Measurements from ENCODE around the gene IL21R. TPM values are rescaled to one million over a fixed set of nuclear protein-coding genes. Genes with fewer than 3 reads are reported as not detected.

IL21R gene
- total RNA-seq, 1 donor from 2014 or later: 167 TPM

DNA sequence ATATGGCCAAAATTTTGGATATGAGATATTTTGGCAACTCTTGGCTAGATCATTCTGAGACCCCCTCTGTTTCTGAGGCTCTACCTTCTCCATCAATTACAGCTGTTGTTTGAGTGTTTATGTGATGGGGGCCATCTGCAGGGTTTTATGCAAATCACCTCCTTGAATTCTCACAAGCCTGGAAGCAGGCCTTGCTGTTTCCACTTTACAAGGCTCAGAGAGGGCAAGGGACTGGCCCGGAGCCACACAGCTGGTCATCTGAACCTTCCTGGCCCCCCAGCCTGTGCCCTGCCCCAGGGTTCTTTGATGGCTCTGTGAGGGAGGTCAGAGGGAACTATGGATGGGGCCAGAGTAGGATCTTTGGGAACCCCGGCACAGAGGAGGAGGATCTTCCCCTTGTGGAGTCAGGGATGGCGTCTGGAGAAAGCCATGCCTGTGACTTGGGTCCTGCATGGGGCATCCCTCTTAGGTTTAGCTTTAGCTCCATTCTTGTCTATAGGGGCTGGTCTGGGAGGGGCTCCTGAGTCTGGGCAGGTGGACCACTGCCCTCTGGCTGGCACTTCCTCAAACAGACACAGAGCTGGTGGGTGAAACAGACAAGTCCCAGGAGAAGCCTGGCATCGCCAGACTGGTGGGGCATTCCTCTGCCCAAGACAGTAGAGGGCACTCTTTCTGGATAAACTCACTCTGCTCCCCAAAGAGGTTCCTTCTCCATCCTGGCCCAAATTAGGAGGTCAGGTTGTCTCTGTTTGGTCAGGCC, 26.2 kb downstream of the IL21R start:
- TF ChIP-seq, protein P1, sequence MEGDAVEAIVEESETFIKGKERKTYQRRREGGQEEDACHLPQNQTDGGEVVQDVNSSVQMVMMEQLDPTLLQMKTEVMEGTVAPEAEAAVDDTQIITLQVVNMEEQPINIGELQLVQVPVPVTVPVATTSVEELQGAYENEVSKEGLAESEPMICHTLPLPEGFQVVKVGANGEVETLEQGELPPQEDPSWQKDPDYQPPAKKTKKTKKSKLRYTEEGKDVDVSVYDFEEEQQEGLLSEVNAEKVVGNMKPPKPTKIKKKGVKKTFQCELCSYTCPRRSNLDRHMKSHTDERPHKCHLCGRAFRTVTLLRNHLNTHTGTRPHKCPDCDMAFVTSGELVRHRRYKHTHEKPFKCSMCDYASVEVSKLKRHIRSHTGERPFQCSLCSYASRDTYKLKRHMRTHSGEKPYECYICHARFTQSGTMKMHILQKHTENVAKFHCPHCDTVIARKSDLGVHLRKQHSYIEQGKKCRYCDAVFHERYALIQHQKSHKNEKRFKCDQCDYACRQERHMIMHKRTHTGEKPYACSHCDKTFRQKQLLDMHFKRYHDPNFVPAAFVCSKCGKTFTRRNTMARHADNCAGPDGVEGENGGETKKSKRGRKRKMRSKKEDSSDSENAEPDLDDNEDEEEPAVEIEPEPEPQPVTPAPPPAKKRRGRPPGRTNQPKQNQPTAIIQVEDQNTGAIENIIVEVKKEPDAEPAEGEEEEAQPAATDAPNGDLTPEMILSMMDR (IDR thresholded peaks at IDR 0.05): no peak
- H3K4me1 Mint-ChIP-seq: peaks cover 92% of the 10 kb centered on the region
- POLR2A ChIA-PET: interaction anchor here (0.6 to 11.7 kb wide), 13 partner anchors 9 to 197 kb away, joined by 3 to 360 read pairs (median 12); partner anchors contain the start of gene IL21R
- DNase-seq: peak; percentile 18
- peaks cover 3% of the 10 kb centered on the region for H3K9me3 Mint-ChIP-seq
- intact Hi-C loops (cut with micrococcal nuclease): no loop called here
- ATAC-seq (ENCODE audit: low read depth): no peak
- peak overlapping the region; percentile 59 for H3K27ac Mint-ChIP-seq
- no peaks in the 10 kb centered on the region for H3K27me3 Mint-ChIP-seq
- peaks cover 74% of the 10 kb centered on the region for H3K36me3 Mint-ChIP-seq (ENCODE audit: low read depth)
- CTCF ChIA-PET: interaction anchor here (1.1 to 3.3 kb wide), 9 partner anchors 17 to 193 kb away, joined by 3 to 9 read pairs (median 6); partner anchors contain the start of gene IL21R
- peak overlapping the region; percentile 64 for H3K4me3 Mint-ChIP-seq

DNA sequence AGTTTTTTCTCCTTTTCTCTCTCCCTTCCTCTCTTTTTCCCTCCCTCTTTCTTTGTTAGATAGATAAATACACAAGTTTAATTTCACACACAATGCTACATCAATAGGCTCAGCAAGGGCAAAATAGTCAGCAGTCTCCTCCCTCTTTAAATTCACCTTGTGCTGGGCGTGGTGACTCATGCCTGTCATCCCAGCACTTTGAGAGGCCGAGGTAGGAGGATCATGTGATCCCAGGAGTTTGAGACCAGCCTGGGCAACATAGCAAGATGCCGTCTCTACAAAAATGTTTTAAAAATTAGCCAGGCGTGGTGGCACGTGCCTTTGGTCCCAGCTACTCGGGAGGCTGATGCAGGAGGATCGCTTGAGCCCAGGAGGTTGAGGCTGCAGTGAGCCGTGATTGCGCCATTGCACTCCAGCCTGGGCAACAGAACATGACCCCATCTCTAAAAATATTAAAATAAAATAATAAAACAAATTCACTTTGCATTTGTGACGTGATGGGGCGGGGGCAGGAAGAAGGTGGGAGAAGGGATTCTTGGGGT, 27.4 kb downstream of the IL21R start:
- Mint-ChIP-seq H3K27ac (peak overlapping the region; percentile 38), H3K27me3 (no peaks in the 10 kb centered on the region), H3K9me3 (no peaks in the 10 kb centered on the region), H3K36me3 (ENCODE audit: low read depth) (peaks cover 74% of the 10 kb centered on the region), H3K4me1 (peaks cover 89% of the 10 kb centered on the region), H3K4me3 (peak overlapping the region; percentile 15)
- POLR2A ChIA-PET: interaction anchor here (1.0 to 11.7 kb wide), 6 partner anchors 22 to 226 kb away, joined by 4 to 360 read pairs (median 21); partner anchors contain the start of gene IL21R
- intact Hi-C loops (cut with micrococcal nuclease): no loop called here
- DNase-seq (no peak), ATAC-seq (ENCODE audit: low read depth) (no peak)
- CTCF ChIA-PET: interaction anchor here (1.5 kb wide), 1 partner anchor 26 kb away, joined by 3 read pairs; no protein-coding TSS in a partner anchor
- TF ChIP-seq, protein P1 (IDR thresholded peaks at IDR 0.05): no peak

DNA sequence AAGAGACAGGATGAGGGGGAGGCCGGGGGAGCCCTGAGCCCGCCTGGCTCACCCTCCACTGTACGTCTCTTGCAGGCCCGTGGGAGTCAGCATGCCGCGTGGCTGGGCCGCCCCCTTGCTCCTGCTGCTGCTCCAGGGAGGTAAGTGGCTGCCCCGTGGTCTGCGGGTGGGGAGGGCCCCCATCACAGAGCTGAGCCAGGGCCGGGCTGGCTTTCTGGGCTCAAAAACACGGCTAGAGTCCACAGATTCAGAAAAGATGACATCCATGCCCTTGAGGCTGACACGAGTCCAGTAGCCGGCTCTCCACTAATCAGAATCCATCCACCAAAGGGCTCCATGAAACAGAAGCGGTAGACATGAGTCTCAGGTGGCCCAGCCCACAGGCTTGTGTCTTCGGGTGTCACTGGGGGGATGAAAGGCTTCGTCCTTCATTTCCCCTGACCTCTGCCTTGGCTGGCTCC, 28.0 kb downstream of the IL21R start:
- Mint-ChIP-seq H3K9me3 (no peaks in the 10 kb centered on the region), H3K36me3 (ENCODE audit: low read depth) (peaks cover 74% of the 10 kb centered on the region), H3K4me3 (peak overlapping the region; percentile 66), H3K4me1 (peaks cover 83% of the 10 kb centered on the region), H3K27ac (peak overlapping the region; percentile 85), H3K27me3 (no peaks in the 10 kb centered on the region)
- TF ChIP-seq, protein P1 (IDR thresholded peaks at IDR 0.05): no peak
- intact Hi-C loops (cut with micrococcal nuclease): no loop called here
- ChIA-PET POLR2A (interaction anchor here (1.0 to 11.7 kb wide), 10 partner anchors 16 to 226 kb away, joined by 4 to 360 read pairs (median 14); partner anchors contain the start of gene IL21R), CTCF (no interaction called here)
- peak; percentile 18 for DNase-seq
- ATAC-seq (ENCODE audit: low read depth): no peak

DNA sequence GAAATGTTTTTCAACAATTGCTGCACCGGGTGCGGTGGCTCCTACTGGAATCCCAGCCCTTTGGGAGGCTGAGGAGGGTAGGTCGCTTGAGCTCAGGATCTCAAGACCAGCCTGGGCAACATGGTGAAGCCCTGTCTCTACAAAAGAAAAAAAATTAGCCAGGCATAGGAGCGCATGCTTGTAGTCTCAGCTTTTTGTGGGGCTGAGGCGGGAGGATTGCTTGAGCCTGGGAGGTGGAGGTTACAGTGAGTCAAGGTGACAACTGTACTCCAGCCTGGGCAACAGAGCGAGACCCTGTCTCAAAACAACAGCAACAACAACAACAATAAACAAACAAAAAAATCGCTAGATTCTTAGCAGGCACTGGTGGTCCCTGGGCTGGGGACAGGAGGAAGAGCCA, 28.5 kb downstream of the IL21R start:
- Mint-ChIP-seq H3K9me3 (no peaks in the 10 kb centered on the region), H3K36me3 (ENCODE audit: low read depth) (peaks cover 75% of the 10 kb centered on the region), H3K27ac (peak overlapping the region; percentile 85), H3K4me3 (peak overlapping the region; percentile 66), H3K4me1 (peaks cover 78% of the 10 kb centered on the region), H3K27me3 (no peaks in the 10 kb centered on the region)
- TF ChIP-seq, protein P1 (IDR thresholded peaks at IDR 0.05): no peak
- no peak for DNase-seq
- ATAC-seq (ENCODE audit: low read depth): no peak
- intact Hi-C loops (cut with micrococcal nuclease): no loop called here
- ChIA-PET POLR2A (interaction anchor here (0.6 to 11.7 kb wide), 15 partner anchors 9 to 199 kb away, joined by 3 to 360 read pairs (median 6); partner anchors contain the start of gene IL21R), CTCF (interaction anchor here (0.6 to 1.1 kb wide), 2 partner anchors 20 to 26 kb away, joined by 3 read pairs; no protein-coding TSS in a partner anchor)
